Esophagus squamous epithelium (tissue), 5 donors: ENCODE data around the gene SASH3. TPM values are rescaled to one million over a fixed set of nuclear protein-coding genes. Genes with fewer than 3 reads are reported as not detected.

Source experiments
- DNase-seq: peaks from one replicate; lab custom pipeline; 2025; lab: John Stamatoyannopoulos, UW
- H3K27ac ChIP-seq, 4 donors: fragments of 200-600 bp; sonication (generic); one replicate each; pipeline ENCODE4 v1.5.1; 2016 to 2019; ENCODE audit warnings: mild to moderate bottlenecking in 1 of 4
- H3K27me3 ChIP-seq, 4 donors: fragments of 200-600 bp; sonication (generic); 1 replicate in 3 of 4; 2 replicates in 1 of 4; pipeline versions ENCODE4 v1.5.1 to v1.6.0; 2017 to 2021; ENCODE audit warnings: antibody characterized with exemption in 1 of 4
- H3K36me3 ChIP-seq, 3 donors: fragments of 200-600 bp; sonication (generic); one replicate each; pipeline ENCODE4 v1.5.1; 2016 to 2019
- H3K4me1 ChIP-seq, 3 donors: fragments of 200-600 bp; sonication (generic); one replicate each; pipeline ENCODE4 v1.5.1; 2017 to 2019
- H3K4me3 ChIP-seq, 4 donors: fragments of 200-600 bp; sonication (generic); 1 replicate in 3 of 4; 2 replicates in 1 of 4; pipeline ENCODE4 v1.5.1; 2016 to 2019; ENCODE audit warnings: mild to moderate bottlenecking in 2 of 4, moderate library complexity in 1 of 4
- H3K9me3 ChIP-seq, 3 donors: fragments of 200-600 bp; sonication (generic); one replicate each; pipeline ENCODE4 v1.5.1; 2016 to 2019
- CTCF ChIP-seq, 6 experiments: fragments of 450-650 bp in 4 of 6; fragments of 200-600 bp in 2 of 6; sonication (generic) in 2 of 6; IDR thresholded peaks; one replicate each; pipeline ENCODE4 v1.5.1; 2016 to 2019; ENCODE audit warnings: antibody characterized with exemption in 6 of 6, mild to moderate bottlenecking in 4 of 6, moderate library complexity in 4 of 6
- POLR2A ChIP-seq, 4 donors: fragments of 450-650 bp; IDR thresholded peaks; one replicate each; pipeline ENCODE4 v1.6.1; 2017; ENCODE audit warnings: antibody characterized with exemption in 4 of 4, mild to moderate bottlenecking in 4 of 4, moderate library complexity in 3 of 4
- WGBS, 2 donors: methylation state at CpG; one replicate each; pipeline ENCODE4 v1.1.5; 2018; 5-methylcytosine and 5-hydroxymethylcytosine counted together
- intact Hi-C: fragments of 100-400 bp; cut with DNase I; formaldehyde crosslinking; loops from one replicate; pipeline ENCODE4 v1.15.0; 2022
- total RNA-seq, 4 donors: library from RNA; depleted of rRNA; stranded (reverse); fragments of >200 nt; gene quantifications; one replicate each; pipeline ENCODE4 v1.1.0, GENCODE V29; 2016
- donor health status: DM: yes; HTN: yes; CAD: no.

The SASH3 gene
- total RNA-seq, 4 donors from 2014 or later, result 2.5 to 9.3 (median 4.0) TPM

GRCh38 chrX:129779086-129779672 lies 570 bp upstream of the SASH3 start:
- 77 to 87% methylated on average over 7 of the region's 7 CpGs for WGBS, 2 donors
- no peak for DNase-seq
- H3K27me3 ChIP-seq, result no peaks in the 10 kb centered on the region
- H3K36me3 ChIP-seq, result no peaks in the 10 kb centered on the region
- H3K4me1 ChIP-seq, result no peaks in the 10 kb centered on the region
- intact Hi-C loops, result no loop called here
- H3K9me3 ChIP-seq, result no peaks in the 10 kb centered on the region
- TF ChIP-seq CTCF (IDR thresholded peaks at IDR 0.05) (no peak), POLR2A (IDR thresholded peaks at IDR 0.05) (no peak)
- H3K27ac ChIP-seq, result peak overlapping the region in 2 of 4 donors; percentile 55 to 66
- H3K4me3 ChIP-seq, result no peak overlapping the region

GRCh38 chrX:129780441-129781105 lies 824 bp downstream of the SASH3 start:
- TF ChIP-seq POLR2A (IDR thresholded peaks at IDR 0.05), result no peak
- TF ChIP-seq CTCF (IDR thresholded peaks at IDR 0.05), result no peak
- WGBS, 2 donors, result 72 to 74% methylated on average over 3 to 5 of the region's 6 CpGs
- H3K27ac ChIP-seq, result peak overlapping the region in 3 of 4 donors; percentile 14 to 66 (median 41)
- no peak for DNase-seq
- no peaks in the 10 kb centered on the region for H3K27me3 ChIP-seq
- no peaks in the 10 kb centered on the region for H3K4me1 ChIP-seq
- intact Hi-C loops, result no loop called here
- H3K36me3 ChIP-seq, result no peaks in the 10 kb centered on the region
- H3K9me3 ChIP-seq, result no peaks in the 10 kb centered on the region
- peak overlapping the region in 3 of 4 donors; percentile 5 to 45 (median 32) for H3K4me3 ChIP-seq

DNA sequence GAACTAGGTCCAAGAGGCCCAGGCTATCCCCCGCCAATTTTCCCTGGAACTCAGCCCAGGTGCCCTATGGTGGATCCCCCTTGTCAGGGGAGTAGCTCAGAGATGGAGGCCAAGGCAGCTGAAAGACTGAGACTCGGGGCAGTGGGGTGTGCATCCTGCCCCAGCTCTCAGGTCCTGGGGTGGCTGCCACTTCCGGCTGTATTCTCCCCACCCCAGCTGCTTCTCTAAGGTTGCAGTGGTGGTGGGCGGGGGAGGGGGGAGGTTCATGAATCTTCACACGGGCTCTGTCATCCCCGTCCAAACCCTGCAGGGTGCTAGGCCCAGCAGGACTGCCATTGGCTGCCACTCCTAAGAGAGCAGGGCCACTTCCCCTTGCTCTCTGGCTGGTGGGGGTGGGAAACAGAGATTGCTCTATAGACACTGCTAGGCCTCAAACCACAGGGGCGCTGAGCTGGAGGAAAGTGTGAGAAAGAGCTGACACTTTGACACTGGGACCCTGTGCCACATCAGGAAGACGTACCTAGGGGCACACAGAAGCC lies 1.5 kb downstream of the SASH3 start:
- 64% methylated on average over 5 of the region's 8 CpGs; no CpG with 5 or more reads in 1 of the 2 donors for WGBS, 2 donors
- Histone ChIP-seq H3K4me3 (peak overlapping the region in 3 of 4 donors; percentile 5 to 45 (median 32)), H3K36me3 (no peaks in the 10 kb centered on the region), H3K9me3 (no peaks in the 10 kb centered on the region), H3K27ac (peak overlapping the region in 3 of 4 donors; percentile 14 to 66 (median 41)), H3K4me1 (no peaks in the 10 kb centered on the region), H3K27me3 (no peaks in the 10 kb centered on the region)
- intact Hi-C loops, result no loop called here
- DNase-seq, result peak; percentile 28
- TF ChIP-seq POLR2A (IDR thresholded peaks at IDR 0.05) (peak in 1 of 4 donors; percentile 21), CTCF (IDR thresholded peaks at IDR 0.05) (no peak)

- no peaks in the 10 kb centered on the region for H3K27me3 ChIP-seq
- peak overlapping the region in 2 of 4 donors; percentile 13 to 28 for H3K4me3 ChIP-seq
- no peak overlapping the region for H3K27ac ChIP-seq
These were observed 2.1 kb downstream of the SASH3 start for GRCh38 chrX:129781680-129782495.

More at GRCh38 chrX:129781680-129782495, 2.1 kb downstream of the SASH3 start:
- H3K4me1 ChIP-seq, result no peaks in the 10 kb centered on the region
- DNase-seq, result no peak
- 62 to 91% methylated on average over 4 to 6 of the region's 10 CpGs for WGBS, 2 donors
- intact Hi-C loops, result no loop called here
- TF ChIP-seq POLR2A (IDR thresholded peaks at IDR 0.05) (no peak), CTCF (IDR thresholded peaks at IDR 0.05) (no peak)
- H3K9me3 ChIP-seq, result no peaks in the 10 kb centered on the region
- H3K36me3 ChIP-seq, result no peaks in the 10 kb centered on the region
